Measurements from ENCODE around the gene UTF1. TPM values are rescaled to one million over a fixed set of nuclear protein-coding genes. Genes with fewer than 3 reads are reported as not detected.

The UTF1 gene
- total and polyA plus RNA-seq, 9 of the 15 experiments (the other 6 are each of a cell fraction or from before 2014, with no cell fraction given): 0.35 to 0.46 TPM; not detected in 7

- CTCF ChIA-PET (ENCODE audit: low intra/inter-chr PET ratio): no interaction called here
- intact Hi-C loops (cut with micrococcal nuclease) (no loop called here), in situ Hi-C loops (cut with MboI) (no loop called here)
- H3K9me3 ChIP-seq (replicated peaks; ENCODE audit: control insufficient read depth, insufficient read depth, low read depth, low read length): no peaks in the 10 kb centered on the region
- peaks cover 0 to 23% of the 10 kb centered on the region in 2 experiments; a peak in 2 of 5 replicates for H3K4me1 ChIP-seq (replicated peaks in 1 of 2; ENCODE audit: control insufficient read depth in 2 of 2, insufficient read depth in 2 of 2, low read length in 2 of 2)
- no peak overlapping the region for H3K27ac ChIP-seq (ENCODE audit: extremely low read depth, low read depth, low read length)
- 9% methylated on average over 10 of the region's 21 CpGs for WGBS (ENCODE audit: insufficient coverage, low coverage, missing lambda C conversion rate)
- H3K9me1 ChIP-seq (ENCODE audit: control insufficient read depth, insufficient read depth, low read length): no peaks in the 10 kb centered on the region
- no peak overlapping the region for H3K4me3 ChIP-seq
- no TSS peak for BruUV-seq (replicated peaks)
- FAIRE-seq (no peak), DNase-seq (ENCODE audit: extremely low read depth in 1 of 4, low spot score in 3 of 4) (no peak), ATAC-seq (no peak)
- POLR2A ChIA-PET: interaction anchor here (0.6 to 0.7 kb wide), 2 partner anchors 11 to 263 kb away, joined by 3 to 4 read pairs; no protein-coding TSS in a partner anchor
- H3K9ac ChIP-seq (ENCODE audit: insufficient read depth in 1 of 2, low read depth in 2 of 2, low read length in 2 of 2): no peak overlapping the region
- 0 out of 4 replicates have a peak, but pooled peaks of 1 of the 2 experiments have one; percentile 43 for TF ChIP-seq KDM1A (IDR thresholded peaks at IDR 0.05)
- TF ChIP-seq ZNF512 (tag; IDR thresholded peaks at IDR 0.05): no peak
- no peak overlapping the region for H2AFZ ChIP-seq (ENCODE audit: low read depth, low read length)
- peaks cover under 1% of the 10 kb centered on the region; the same call in 1 of the 2 replicates for H4K20me1 ChIP-seq (replicated peaks; ENCODE audit: control insufficient read depth, insufficient read depth, low read length)
- no peaks in the 10 kb centered on the region for H3K36me3 ChIP-seq (ENCODE audit: control insufficient read depth, insufficient read depth, low read length)
- no peaks in the 10 kb centered on the region for H3K79me2 ChIP-seq (ENCODE audit: control insufficient read depth, insufficient read depth, low read length)
- H3K4me2 ChIP-seq (ENCODE audit: insufficient read depth, low read length): no peak overlapping the region
- H3K27me3 ChIP-seq (ENCODE audit: control insufficient read depth in 2 of 2, insufficient read depth in 2 of 2, low read length in 2 of 2): peaks cover 2 to 53% of the 10 kb centered on the region in 2 experiments; a peak in 4 of 5 replicates
Measured at GRCh38 chr10:133183646-133184378, 46.2 kb upstream of the UTF1 start.

All from K562 (cell line).